Endothelial cell of umbilical vein (primary cell): ENCODE measurements around the gene AMTN.

ENCODE experiments used
- CTCF ChIP-seq, 2 donors: IDR thresholded peaks; 1 replicate in 1 of 2; 2 replicates in 1 of 2; pipeline ENCODE4 v1.5.1; 2011; ENCODE audit warnings: low read length in 2 of 2, mild to moderate bottlenecking in 2 of 2, moderate library complexity in 2 of 2, control low read depth in 1 of 2, inconsistent platforms in 1 of 2, low read depth in 1 of 2; ENCODE audit not compliant: insufficient read depth in 1 of 2; ENCODE audit errors: extremely low read depth in 1 of 2
- POLR2AphosphoS5 ChIP-seq: IDR thresholded peaks from 2 replicates; pipeline ENCODE4 v1.6.1; 2012; ENCODE audit warnings: low read depth, mild to moderate bottlenecking, control low read depth, low read length, moderate library complexity; ENCODE audit not compliant: insufficient read depth

- no peak for TF ChIP-seq CTCF (IDR thresholded peaks at IDR 0.05; ENCODE audit: extremely low read depth in 1 of 2, insufficient read depth in 1 of 2, low read depth in 1 of 2, low read length in 2 of 2)
- no peak for TF ChIP-seq POLR2AphosphoS5
Measured at GRCh38 chr4:70522626-70523025, 4.3 kb downstream of the AMTN start.
